IMR-90 (cell line): ENCODE results near the gene EEPD1. TPM values are rescaled to one million over a fixed set of nuclear protein-coding genes. Genes with fewer than 3 reads are reported as not detected.
"Not testable (repeated sequence)": the region's sequence is repeated elsewhere in the genome, so short reads cannot be mapped to it uniquely, and the experiment has no call there.

Experiments used
- ATAC-seq: fragments of 200-7000 bp; cut with Tn5 transposase; 2 replicates; pipeline ENCODE4 v1.9.1; 2020; ENCODE audit warnings: low read depth, mild to moderate bottlenecking, moderate library complexity
- BruUV-seq: library from RNA; stranded (reverse); fragments of 400-500 nt; replicated peaks from 2 replicates; lab custom pipeline; 2021; lab: Mats Ljungman, UMichigan
- CTCF ChIA-PET: fragments of 300-600 bp; formaldehyde crosslinking; extraction: SDS; loops from one replicate; lab custom pipeline; 2021; ENCODE audit warnings: antibody characterized with exemption; lab: Yijun Ruan, JAX
- POLR2A ChIA-PET: fragments of 300-600 bp; sonication (Branson Sonifier 250); formaldehyde crosslinking; loops from one replicate; lab custom pipeline; 2022; ENCODE audit warnings: antibody characterized with exemption; ENCODE audit not compliant: unreplicated experiment; lab: Charles Lee
- DNase-seq: peaks from one replicate; pipeline ENCODE4 v3.0.0; 2013
- H2AFZ ChIP-seq: replicated peaks from 2 replicates; pipeline ENCODE3; 2013; ENCODE audit warnings: low read length, mild to moderate bottlenecking; ENCODE audit not compliant: poor library complexity
- H2AK5ac ChIP-seq: 2 replicates; pipeline ENCODE4 v1.6.1; 2013; ENCODE audit warnings: low read depth, low read length, inconsistent platforms
- H2AK9ac ChIP-seq: replicated peaks from 2 replicates; pipeline ENCODE3; 2013; ENCODE audit warnings: mild to moderate bottlenecking, low read depth, low read length, moderate library complexity; ENCODE audit not compliant: poor library complexity
- H2BK120ac ChIP-seq: 2 replicates; pipeline ENCODE4 v1.6.1; 2013; ENCODE audit warnings: low read depth, low read length, inconsistent platforms
- H2BK15ac ChIP-seq: 3 replicates; pipeline ENCODE4 v1.6.1; 2013; ENCODE audit warnings: low read depth, low read length, inconsistent platforms
- H2BK20ac ChIP-seq: 2 replicates; pipeline ENCODE4 v1.6.1; 2013; ENCODE audit warnings: low read depth, mild to moderate bottlenecking, inconsistent platforms, low read length, moderate library complexity
- H2BK5ac ChIP-seq: 2 replicates; pipeline ENCODE4 v1.6.1; 2013; ENCODE audit warnings: mild to moderate bottlenecking, low read depth, low read length, inconsistent platforms; ENCODE audit not compliant: poor library complexity, severe bottlenecking
- H3K14ac ChIP-seq: replicated peaks from 2 replicates; pipeline ENCODE4 v1.6.1; 2013; ENCODE audit warnings: low read depth, low read length, inconsistent platforms
- H3K18ac ChIP-seq: 2 replicates; pipeline ENCODE4 v1.6.1; 2013; ENCODE audit warnings: low read depth, low read length, control low read depth
- H3K23ac ChIP-seq: 2 replicates; pipeline ENCODE4 v1.6.1; 2013; ENCODE audit warnings: low read depth, low read length, inconsistent platforms
- H3K27ac ChIP-seq: 2 replicates; pipeline ENCODE4 v1.5.1; 2013; ENCODE audit warnings: mild to moderate bottlenecking, control low read depth, low read length; ENCODE audit not compliant: insufficient read depth
- H3K27me3 ChIP-seq: 2 replicates; pipeline ENCODE4 v1.6.1; 2013; ENCODE audit warnings: low read length; ENCODE audit not compliant: control insufficient read depth, insufficient read depth
- H3K36me3 ChIP-seq: 2 replicates; pipeline ENCODE4 v1.6.1; 2013; ENCODE audit warnings: low read length, mixed read lengths; ENCODE audit not compliant: control insufficient read depth, insufficient read depth
- H3K4ac ChIP-seq: 2 replicates; pipeline ENCODE4 v1.6.1; 2013; ENCODE audit warnings: low read depth, low read length, inconsistent platforms
- H3K4me1 ChIP-seq: 2 replicates; pipeline ENCODE4 v1.6.1; 2013; ENCODE audit warnings: low read length, mixed read lengths; ENCODE audit not compliant: control insufficient read depth, insufficient read depth
- H3K4me2 ChIP-seq: 2 replicates; pipeline ENCODE4 v1.6.1; 2013; ENCODE audit warnings: low read depth, mild to moderate bottlenecking, control low read depth, low read length, moderate library complexity
- H3K4me3 ChIP-seq: 2 replicates; pipeline ENCODE4 v1.5.1; 2013; ENCODE audit warnings: low read depth, mild to moderate bottlenecking, control low read depth, low read length, moderate library complexity; ENCODE audit not compliant: insufficient read depth
- H3K56ac ChIP-seq: 2 replicates; pipeline ENCODE4 v1.6.1; 2013; ENCODE audit warnings: low read length, inconsistent platforms; ENCODE audit not compliant: insufficient read depth; ENCODE audit errors: extremely low read depth
- H3K79me1 ChIP-seq, 2 experiments: 2 replicates each; pipeline ENCODE4 v1.6.1; 2013; ENCODE audit warnings: low read length in 2 of 2, inconsistent platforms in 1 of 2, low read depth in 1 of 2
- H3K9ac ChIP-seq: 2 replicates; pipeline ENCODE4 v1.6.1; 2013; ENCODE audit warnings: low read depth, low read length, control low read depth
- H3K9me1 ChIP-seq: 2 replicates; pipeline ENCODE4 v1.6.1; 2013; ENCODE audit warnings: low read length, inconsistent platforms; ENCODE audit not compliant: insufficient read depth
- H3K9me3 ChIP-seq: 2 replicates; pipeline ENCODE4 v1.6.1; 2013; ENCODE audit warnings: low read length; ENCODE audit not compliant: control insufficient read depth, insufficient read depth
- H4K20me1 ChIP-seq: 2 replicates; pipeline ENCODE4 v1.6.1; 2013; ENCODE audit warnings: low read length, inconsistent platforms; ENCODE audit not compliant: insufficient read depth
- H4K5ac ChIP-seq: 2 replicates; pipeline ENCODE4 v1.6.1; 2013; ENCODE audit warnings: mild to moderate bottlenecking, low read depth, low read length, control low read depth
- H4K8ac ChIP-seq, 2 experiments: 2 replicates each; pipeline ENCODE4 v1.6.1; 2013; ENCODE audit warnings: low read depth in 2 of 2, low read length in 2 of 2, control low read depth in 1 of 2, inconsistent platforms in 1 of 2
- H4K91ac ChIP-seq: 2 replicates; pipeline ENCODE4 v1.6.1; 2013; ENCODE audit warnings: low read depth, low read length, inconsistent platforms; ENCODE audit not compliant: insufficient read depth
- WGBS, 2 experiments: methylation state at CpG; one replicate each; pipeline versions ENCODE4 v1.1.5 to v1.1.7; 2013; ENCODE audit warnings: missing lambda C conversion rate in 2 of 2; ENCODE audit not compliant: insufficient read length in 1 of 2; ENCODE audit errors: extremely low coverage in 2 of 2; 5-methylcytosine and 5-hydroxymethylcytosine counted together
- dilution Hi-C: fragments of 300-500 bp; cut with HindIII; formaldehyde crosslinking; loops from one replicate; pipeline ENCODE4 v1.14.3; 2018; ENCODE audit warnings: low sequenced_read_pairs; ENCODE audit not compliant: unreplicated experiment
- in situ Hi-C: fragments of 300-500 bp; cut with MboI; formaldehyde crosslinking; loops from 3 replicates; pipeline ENCODE4 v1.14.3; 2019; ENCODE audit warnings: low sequenced_read_pairs, inconsistent platforms, mixed read lengths
- intact Hi-C: fragments of 100-400 bp; cut with micrococcal nuclease; formaldehyde crosslinking; loops from 2 replicates; pipeline ENCODE4 v1.10.0; 2022
- polyA plus RNA-seq, 3 experiments: library from polyadenylated mRNA; depleted of rRNA; stranded (reverse); fragments of >200 nt; gene quantifications; 2 replicates each; pipeline ENCODE4 v1.2.3, GENCODE V29; 2012; ENCODE audit warnings: low replicate concordance in 1 of 3
- total RNA-seq: library from RNA; depleted of rRNA; stranded (reverse); fragments of >200 nt; gene quantifications from 2 replicates; pipeline ENCODE4 v1.2.3, GENCODE V29; 2012

Gene EEPD1
- total and polyA plus RNA-seq, 2 of the 4 experiments (the other 2 are of a cell fraction), result 7.3 to 15.2 TPM

- H3K9me1 ChIP-seq, H3K18ac ChIP-seq, H3K9me3 ChIP-seq, H4K20me1 ChIP-seq, in situ Hi-C loops, H3K4ac ChIP-seq, DNase-seq, H3K4me1 ChIP-seq, H3K27ac ChIP-seq, H3K14ac ChIP-seq, H2BK120ac ChIP-seq, H2AK5ac ChIP-seq, H3K23ac ChIP-seq, H3K4me3 ChIP-seq, H2BK20ac ChIP-seq, dilution Hi-C loops, intact Hi-C loops, H3K27me3 ChIP-seq, H4K5ac ChIP-seq, H4K8ac ChIP-seq, BruUV-seq, H3K9ac ChIP-seq, POLR2A ChIA-PET, H2AFZ ChIP-seq, H3K4me2 ChIP-seq, H2AK9ac ChIP-seq, ATAC-seq, H2BK5ac ChIP-seq, H4K91ac ChIP-seq, H3K36me3 ChIP-seq, H2BK15ac ChIP-seq, H3K56ac ChIP-seq, CTCF ChIA-PET, H3K79me1 ChIP-seq: not testable (repeated sequence)
- WGBS, 2 experiments, result no CpG with 5 or more reads among the region's 3 CpGs
Measured at GRCh38 chr7:36243356-36243755, 90.3 kb downstream of the EEPD1 start.

DNA sequence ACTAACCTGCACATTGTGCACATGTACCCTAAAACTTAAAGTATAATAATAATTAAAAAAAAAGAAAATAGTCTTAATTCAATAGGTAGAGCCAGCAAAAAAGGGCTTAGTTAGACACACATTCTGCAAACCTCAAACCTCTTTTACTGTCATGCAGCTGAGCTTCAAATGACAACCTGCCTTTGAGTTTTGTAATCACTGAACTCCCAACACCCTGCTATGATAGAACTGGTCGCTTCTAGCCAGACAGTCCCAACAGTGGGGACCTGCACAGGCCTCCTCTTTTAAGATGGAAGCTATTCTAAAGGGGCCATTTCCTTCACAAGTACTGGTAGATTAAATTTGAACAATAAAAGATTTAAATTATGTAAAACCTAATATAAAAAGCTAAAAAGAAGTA lies 90.9 kb downstream of the EEPD1 start:
- BruUV-seq, H3K9ac ChIP-seq, CTCF ChIA-PET, H2AK9ac ChIP-seq, H3K4me1 ChIP-seq, H3K4ac ChIP-seq, H4K8ac ChIP-seq, in situ Hi-C loops, H4K20me1 ChIP-seq, H3K4me2 ChIP-seq, H2BK15ac ChIP-seq, H3K23ac ChIP-seq, H2AK5ac ChIP-seq, H3K4me3 ChIP-seq, H3K14ac ChIP-seq, ATAC-seq, H3K9me3 ChIP-seq, H2BK120ac ChIP-seq, H3K36me3 ChIP-seq, intact Hi-C loops, H2BK20ac ChIP-seq, POLR2A ChIA-PET, H4K5ac ChIP-seq, DNase-seq, H3K18ac ChIP-seq, H2AFZ ChIP-seq, H3K9me1 ChIP-seq, H4K91ac ChIP-seq, H3K27me3 ChIP-seq, H3K56ac ChIP-seq, H3K27ac ChIP-seq, H3K79me1 ChIP-seq, dilution Hi-C loops, H2BK5ac ChIP-seq: not testable (repeated sequence)
- WGBS, 2 experiments, result no CpG with 5 or more reads among the region's 1 CpG
